HG03097 (cell line): ENCODE measurements around the gene FBXL7.

Source experiments
- ATAC-seq: cut with Tn5 transposase; IDR thresholded peaks from one replicate; pipeline ENCODE4 v1.9.1; 2021; ENCODE audit not compliant: unreplicated experiment, low FRiP score

The FBXL7 gene

GRCh38 chr5:15501091-15501791 lies 1.3 kb downstream of the FBXL7 start:
- no peak for ATAC-seq

GRCh38 chr5:15502208-15502607 lies 2.2 kb downstream of the FBXL7 start:
- no peak for ATAC-seq

- no peak for ATAC-seq
Observed at GRCh38 chr5:15506146-15506545, 6.2 kb downstream of the FBXL7 start.

- no peak for ATAC-seq
Observed at GRCh38 chr5:15506897-15507296, 6.9 kb downstream of the FBXL7 start.

- no peak for ATAC-seq
Observed at GRCh38 chr5:15510092-15510491, 10.1 kb downstream of the FBXL7 start.

GRCh38 chr5:15510831-15511230 lies 10.9 kb downstream of the FBXL7 start:
- no peak for ATAC-seq

- ATAC-seq, result no peak
Observed at GRCh38 chr5:15513431-15513830, 13.5 kb downstream of the FBXL7 start.

- ATAC-seq, result no peak
Observed at GRCh38 chr5:15513911-15514310, 13.9 kb downstream of the FBXL7 start.

GRCh38 chr5:15515229-15515628 lies 15.2 kb downstream of the FBXL7 start:
- ATAC-seq, result no peak

- ATAC-seq, result no peak
Observed at GRCh38 chr5:15516486-15516885, 16.5 kb downstream of the FBXL7 start.

- no peak for ATAC-seq
Observed at GRCh38 chr5:15518786-15519185, 18.8 kb downstream of the FBXL7 start.

GRCh38 chr5:15520856-15521255 lies 20.9 kb downstream of the FBXL7 start:
- ATAC-seq, result no peak

GRCh38 chr5:15521381-15522186 lies 21.6 kb downstream of the FBXL7 start:
- ATAC-seq, result no peak

- no peak for ATAC-seq
Observed at GRCh38 chr5:15522187-15522520, 22.2 kb downstream of the FBXL7 start.

- ATAC-seq, result no peak
Observed at GRCh38 chr5:15524712-15525111, 24.7 kb downstream of the FBXL7 start.

- ATAC-seq, result no peak
Observed at GRCh38 chr5:15525703-15526275, 25.8 kb downstream of the FBXL7 start.

- ATAC-seq, result no peak
Observed at GRCh38 chr5:15526413-15526812, 26.4 kb downstream of the FBXL7 start.

GRCh38 chr5:15528476-15528875 lies 28.5 kb downstream of the FBXL7 start:
- ATAC-seq, result no peak

- ATAC-seq, result no peak
Observed at GRCh38 chr5:15529013-15529412, 29.0 kb downstream of the FBXL7 start.

- no peak for ATAC-seq
Observed at GRCh38 chr5:15529821-15530220, 29.8 kb downstream of the FBXL7 start.

GRCh38 chr5:15533129-15533893 lies 33.3 kb downstream of the FBXL7 start:
- no peak for ATAC-seq
